ENCODE measurements around the gene LTA4H. TPM values are rescaled to one million over a fixed set of nuclear protein-coding genes. Genes with fewer than 3 reads are reported as not detected.

LTA4H gene
- total RNA-seq, 1 experiment from 2014 or later, result 66.0 TPM

GRCh38 chr12:95999484-95999883 lies 35.9 kb downstream of the LTA4H start:
- intact Hi-C loops (cut with micrococcal nuclease), result loop anchor here (2.0 to 5.0 kb wide), 2 partner anchors 81 to 172 kb away; no protein-coding TSS in a partner anchor

DNA sequence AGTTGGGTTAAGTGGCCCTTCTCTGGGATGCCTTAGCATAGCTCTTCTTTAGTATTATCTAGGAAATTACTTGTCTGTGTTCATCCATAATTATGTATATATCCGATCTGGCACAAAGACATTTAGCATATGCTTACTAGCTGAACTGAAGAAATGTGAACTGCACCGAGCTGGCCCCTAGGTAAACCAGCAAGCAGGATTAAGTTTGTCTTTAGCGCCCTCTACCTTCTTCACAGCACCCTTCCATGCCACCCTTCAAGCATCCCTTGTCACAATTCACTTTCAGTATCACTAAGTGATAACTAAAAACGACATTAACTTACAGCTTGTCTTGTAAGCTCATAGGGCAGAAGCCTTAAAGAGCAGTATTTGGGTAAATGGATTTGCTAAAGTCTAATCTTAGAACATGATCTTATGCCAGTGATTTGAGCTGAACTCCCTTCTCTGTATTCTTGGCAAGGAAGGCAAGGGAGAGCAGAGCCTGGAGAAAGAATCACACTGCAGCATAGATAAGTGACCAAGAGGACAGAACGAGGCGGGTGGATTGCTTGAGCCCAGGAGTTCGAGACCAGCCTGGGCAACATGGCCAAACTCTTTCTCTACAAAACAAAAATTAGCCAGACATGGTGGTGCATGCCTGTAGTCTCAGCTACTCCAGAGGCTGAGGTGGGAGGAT lies 36.6 kb downstream of the LTA4H start:
- peak; percentile 57 for TF ChIP-seq CTCF (IDR thresholded peaks at IDR 0.05; ENCODE audit: unreplicated experiment)
- POLR2A ChIA-PET, result interaction anchor here (0.6 to 1.5 kb wide), 8 partner anchors 14 to 451 kb away, joined by 3 to 6 read pairs (median 3); partner anchors contain the start of genes AMDHD1 and CCDC38
- intact Hi-C loops (cut with micrococcal nuclease), result loop anchor here (2.0 to 5.0 kb wide), 2 partner anchors 80 to 171 kb away; no protein-coding TSS in a partner anchor
- DNase-seq (ENCODE audit: unreplicated experiment), result peak; percentile 68
- Mint-ChIP-seq H3K36me3 (ENCODE audit: insufficient read depth, unreplicated experiment) (peaks cover 31% of the 10 kb centered on the region), H3K4me1 (ENCODE audit: insufficient read depth, unreplicated experiment) (peaks cover 21% of the 10 kb centered on the region), H3K27me3 (ENCODE audit: insufficient read depth, unreplicated experiment) (no peaks in the 10 kb centered on the region), H3K9me3 (ENCODE audit: unreplicated experiment) (no peaks in the 10 kb centered on the region), H3K4me3 (ENCODE audit: unreplicated experiment) (no peak overlapping the region), H3K27ac (ENCODE audit: low read depth, unreplicated experiment) (no peak overlapping the region)
- BruUV-seq (replicated peaks), result no TSS peak
- CTCF ChIA-PET, result interaction anchor here (0.5 to 8.4 kb wide), 52 partner anchors 9 to 796 kb away, joined by 3 to 177 read pairs (median 4); partner anchors contain the start of genes AMDHD1, CCDC38 and LTA4H

More at GRCh38 chr12:95999484-95999883, 35.9 kb downstream of the LTA4H start:
- H3K9me3 Mint-ChIP-seq (ENCODE audit: unreplicated experiment), result no peaks in the 10 kb centered on the region
- no peak for DNase-seq (ENCODE audit: unreplicated experiment)
- ChIA-PET CTCF (interaction anchor here (0.6 to 8.4 kb wide), 21 partner anchors 9 to 1670 kb away, joined by 3 to 177 read pairs (median 6); partner anchors contain the start of genes AMDHD1, CCDC38 and CDK17), POLR2A (interaction anchor here (1.0 to 1.3 kb wide), 3 partner anchors 36 to 81 kb away, joined by 3 to 6 read pairs (median 3); partner anchors contain the start of genes AMDHD1 and CCDC38)
- TF ChIP-seq CTCF (IDR thresholded peaks at IDR 0.05; ENCODE audit: unreplicated experiment), result no peak
- peaks cover 21% of the 10 kb centered on the region for H3K4me1 Mint-ChIP-seq (ENCODE audit: insufficient read depth, unreplicated experiment)
- no TSS peak for BruUV-seq (replicated peaks)
- H3K27me3 Mint-ChIP-seq (ENCODE audit: insufficient read depth, unreplicated experiment), result no peaks in the 10 kb centered on the region
- no peak overlapping the region for H3K27ac Mint-ChIP-seq (ENCODE audit: low read depth, unreplicated experiment)
- H3K4me3 Mint-ChIP-seq (ENCODE audit: unreplicated experiment), result no peak overlapping the region
- H3K36me3 Mint-ChIP-seq (ENCODE audit: insufficient read depth, unreplicated experiment), result peaks cover 37% of the 10 kb centered on the region

DNA sequence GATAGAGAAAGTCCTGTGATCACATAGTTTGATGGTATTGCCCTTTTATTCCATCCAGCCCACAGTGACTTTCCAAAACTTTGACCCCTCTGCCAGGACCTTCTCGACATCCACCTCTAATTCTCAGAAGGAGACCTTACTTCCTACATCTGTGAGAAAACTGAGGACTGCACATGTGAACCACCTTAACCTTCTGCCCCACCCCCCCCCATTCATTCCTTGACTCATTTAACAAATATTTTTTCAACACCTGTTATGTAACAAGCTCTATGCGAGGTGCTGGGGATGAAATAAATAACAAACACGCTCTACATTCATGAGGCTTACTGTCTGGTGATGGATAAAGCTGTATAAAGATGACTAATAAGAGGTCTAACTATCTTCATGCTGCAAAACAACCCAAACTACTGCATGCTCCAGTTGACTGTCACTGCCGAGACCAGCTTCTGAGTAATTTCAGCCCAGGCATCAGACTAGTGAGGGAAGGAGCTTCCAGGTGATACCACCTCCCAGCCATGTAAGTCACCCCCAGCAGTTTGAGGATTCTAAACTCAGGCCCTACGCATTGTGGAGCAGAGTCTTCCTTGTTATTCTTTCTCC lies 37.4 kb downstream of the LTA4H start:
- no peak for DNase-seq (ENCODE audit: unreplicated experiment)
- Mint-ChIP-seq H3K27me3 (ENCODE audit: insufficient read depth, unreplicated experiment) (no peaks in the 10 kb centered on the region), H3K36me3 (ENCODE audit: insufficient read depth, unreplicated experiment) (peaks cover 31% of the 10 kb centered on the region), H3K4me1 (ENCODE audit: insufficient read depth, unreplicated experiment) (peaks cover 21% of the 10 kb centered on the region), H3K4me3 (ENCODE audit: unreplicated experiment) (no peak overlapping the region), H3K9me3 (ENCODE audit: unreplicated experiment) (no peaks in the 10 kb centered on the region), H3K27ac (ENCODE audit: low read depth, unreplicated experiment) (no peak overlapping the region)
- intact Hi-C loops (cut with micrococcal nuclease), result loop anchor here (2.0 to 5.0 kb wide), 2 partner anchors 79 to 171 kb away; no protein-coding TSS in a partner anchor
- no peak for TF ChIP-seq CTCF (IDR thresholded peaks at IDR 0.05; ENCODE audit: unreplicated experiment)
- ChIA-PET CTCF (interaction anchor here (0.5 to 8.4 kb wide), 46 partner anchors 10 to 796 kb away, joined by 3 to 177 read pairs (median 4); partner anchors contain the start of genes AMDHD1, CCDC38 and LTA4H), POLR2A (interaction anchor here (0.6 to 1.5 kb wide), 8 partner anchors 13 to 451 kb away, joined by 3 to 5 read pairs (median 3); no protein-coding TSS in a partner anchor)
- BruUV-seq (replicated peaks), result no TSS peak

DNA sequence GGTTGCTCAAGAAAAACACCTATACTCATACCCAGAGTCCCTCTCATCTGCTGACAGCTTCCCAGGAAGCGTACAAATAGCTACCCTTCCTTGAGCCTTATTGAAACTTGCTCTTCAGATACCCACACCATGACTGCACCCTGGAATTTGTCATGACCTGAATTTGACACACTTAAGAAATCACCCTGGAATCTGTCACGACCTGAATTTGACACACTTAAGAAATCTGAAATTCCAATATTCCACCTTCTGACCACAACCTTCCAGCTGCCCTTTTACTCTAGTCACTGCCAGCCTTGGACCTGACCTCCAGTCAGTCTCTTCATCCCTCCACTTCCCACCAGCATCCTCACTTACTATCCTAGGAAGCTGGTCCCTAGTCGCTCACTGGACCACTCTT lies 38.1 kb downstream of the LTA4H start:
- Mint-ChIP-seq H3K4me1 (ENCODE audit: insufficient read depth, unreplicated experiment) (peaks cover 21% of the 10 kb centered on the region), H3K27ac (ENCODE audit: low read depth, unreplicated experiment) (no peak overlapping the region), H3K4me3 (ENCODE audit: unreplicated experiment) (no peak overlapping the region), H3K9me3 (ENCODE audit: unreplicated experiment) (no peaks in the 10 kb centered on the region), H3K27me3 (ENCODE audit: insufficient read depth, unreplicated experiment) (no peaks in the 10 kb centered on the region), H3K36me3 (ENCODE audit: insufficient read depth, unreplicated experiment) (peaks cover 25% of the 10 kb centered on the region)
- intact Hi-C loops (cut with micrococcal nuclease), result loop anchor here (5.0 kb wide), 1 partner anchor 170 kb away; no protein-coding TSS in a partner anchor
- POLR2A ChIA-PET, result interaction anchor here (1.1 to 1.5 kb wide), 2 partner anchors 79 to 222 kb away, joined by 3 to 5 read pairs; no protein-coding TSS in a partner anchor
- no peak for DNase-seq (ENCODE audit: unreplicated experiment)
- no peak for TF ChIP-seq CTCF (IDR thresholded peaks at IDR 0.05; ENCODE audit: unreplicated experiment)
- CTCF ChIA-PET, result interaction anchor here (0.9 to 8.4 kb wide), 7 partner anchors 10 to 520 kb away, joined by 3 to 177 read pairs (median 8); partner anchors contain the start of genes AMDHD1 and CCDC38
- BruUV-seq (replicated peaks), result no TSS peak
